GF-D8 (cell line): ENCODE data around the gene ECE1.
A peak's percentile ranks its signal among the peaks of the same experiment; 100 is the strongest.

Experiments used
- DNase-seq: peaks from one replicate; lab custom pipeline; 2025; lab: John Stamatoyannopoulos, UW

The ECE1 gene

DNA sequence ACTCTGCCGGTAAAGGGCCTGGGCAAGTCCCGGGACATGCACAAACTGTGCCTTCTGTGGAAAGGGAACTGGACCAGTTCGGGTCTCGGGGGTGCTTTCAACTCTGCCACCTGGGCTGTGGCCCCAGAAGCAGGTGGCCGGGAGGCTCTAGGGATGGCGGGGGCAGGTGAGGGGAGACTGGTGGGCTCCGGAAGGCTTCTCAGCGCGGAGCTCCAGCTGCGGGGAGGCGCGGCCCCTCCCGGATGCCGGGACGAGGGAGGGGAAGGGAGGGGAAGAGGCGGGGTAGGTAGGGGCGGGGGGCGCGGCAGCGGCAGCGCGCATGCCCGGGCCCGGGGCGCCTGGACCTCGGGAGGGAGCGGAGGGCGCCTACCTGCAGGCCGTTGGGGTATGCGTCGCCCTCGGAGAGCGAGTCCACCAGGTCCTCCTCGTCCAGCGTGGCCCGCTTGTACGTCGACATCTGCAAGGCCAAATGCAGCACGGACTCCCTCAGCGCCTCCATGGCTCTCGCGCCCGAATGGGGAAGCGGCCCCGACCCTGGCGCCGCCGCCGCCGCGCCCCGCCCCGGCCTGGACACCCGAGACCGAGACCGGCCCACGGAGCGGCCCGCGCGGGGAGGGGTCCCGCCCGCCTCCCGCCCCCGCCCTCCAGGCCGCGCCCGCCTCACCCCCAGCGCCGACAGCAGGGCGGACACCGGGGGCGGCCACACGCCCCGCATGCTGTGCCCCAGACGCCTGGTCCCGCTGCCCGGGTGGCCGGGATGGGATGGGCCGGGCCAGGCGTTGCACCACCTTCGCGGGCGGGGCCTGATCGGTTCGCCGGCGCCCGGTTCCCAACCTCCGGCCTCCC lies at the start of gene ECE1:
Gene ECE1 (minus strand): TSS at position 764 of the 846 bp plus-strand sequence. CDS start 49 bp downstream, at position 715.
- no peak for DNase-seq

DNA sequence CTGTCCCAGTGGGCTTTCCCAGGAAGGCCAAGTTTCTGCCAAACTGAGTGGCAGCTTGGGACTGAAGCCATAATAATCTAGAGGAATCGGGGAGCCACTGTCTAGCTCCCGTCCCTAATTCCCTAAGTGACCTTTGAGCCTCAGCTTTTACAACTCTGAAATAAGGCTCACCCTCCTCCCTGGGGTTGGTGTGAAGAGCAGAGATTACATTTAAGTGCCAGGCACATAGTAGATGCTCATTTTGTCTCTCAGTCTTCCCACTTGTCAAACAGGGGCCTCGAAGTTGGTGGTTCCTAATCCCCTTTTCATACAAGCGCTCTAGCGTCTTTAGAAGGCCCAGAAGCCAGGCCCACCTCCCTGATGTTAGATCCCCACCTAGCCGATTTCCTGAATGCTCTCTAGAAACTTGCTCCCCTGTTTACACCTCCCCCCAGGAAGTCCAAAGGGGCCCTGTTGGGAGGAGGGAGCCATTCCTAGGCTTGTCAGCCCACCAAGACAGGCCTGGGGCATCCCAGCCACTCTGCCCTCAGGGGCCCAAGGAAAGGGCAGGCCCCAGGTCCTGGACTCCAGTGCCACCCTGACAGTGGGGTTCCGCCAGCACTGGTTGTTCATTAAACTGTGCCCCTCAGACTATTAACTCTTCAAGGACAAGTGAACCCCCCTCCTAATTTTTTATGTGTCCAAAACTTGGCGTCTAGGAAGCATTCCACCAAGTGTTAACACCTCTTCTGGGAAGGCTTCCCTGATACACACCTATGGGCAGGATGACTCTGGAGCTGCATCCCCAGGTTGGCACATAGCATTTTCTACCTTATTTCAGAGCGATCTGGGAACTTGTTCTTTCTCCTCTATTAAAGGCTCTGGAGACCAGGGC lies 49.3 kb upstream of the ECE1 start:
- no peak for DNase-seq

DNA sequence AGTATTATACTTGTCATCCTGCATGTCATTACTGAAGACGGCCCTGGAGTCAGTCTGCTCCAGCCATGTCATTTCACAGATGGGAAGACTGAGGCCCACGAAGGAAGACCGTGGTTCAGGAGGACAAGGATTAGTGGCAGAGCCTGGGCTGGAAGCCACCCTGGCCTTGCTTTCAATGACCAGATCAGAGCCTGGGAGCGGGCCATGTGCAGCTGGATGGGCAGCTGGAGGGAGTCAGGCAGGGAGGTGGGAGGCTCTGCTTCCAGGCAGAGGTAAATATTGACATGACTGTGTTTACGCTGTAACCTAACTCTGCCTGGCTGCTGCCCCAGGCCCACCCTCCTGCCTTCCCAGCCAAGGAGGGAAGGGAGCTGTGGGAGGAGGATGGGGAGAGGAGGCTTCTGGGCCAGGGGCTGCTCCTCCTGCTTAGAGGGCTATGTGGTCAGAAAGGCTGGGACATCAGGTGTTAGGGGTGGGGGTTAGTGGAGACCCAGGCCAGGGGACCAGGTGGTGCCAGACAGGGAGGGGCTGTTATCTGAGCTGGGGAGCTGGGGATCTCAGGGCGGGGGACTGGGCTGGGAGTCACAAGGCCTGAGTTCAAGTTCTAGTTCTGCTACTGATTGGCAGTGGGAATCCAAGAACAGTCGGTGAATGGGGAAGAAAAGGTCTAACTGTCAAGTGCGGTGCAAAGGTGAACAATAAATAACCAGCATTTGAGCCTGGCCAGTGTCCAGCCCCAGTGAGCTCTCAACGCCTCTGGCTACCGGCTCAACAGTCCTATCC lies 48.5 kb upstream of the ECE1 start:
- no peak for DNase-seq

DNA sequence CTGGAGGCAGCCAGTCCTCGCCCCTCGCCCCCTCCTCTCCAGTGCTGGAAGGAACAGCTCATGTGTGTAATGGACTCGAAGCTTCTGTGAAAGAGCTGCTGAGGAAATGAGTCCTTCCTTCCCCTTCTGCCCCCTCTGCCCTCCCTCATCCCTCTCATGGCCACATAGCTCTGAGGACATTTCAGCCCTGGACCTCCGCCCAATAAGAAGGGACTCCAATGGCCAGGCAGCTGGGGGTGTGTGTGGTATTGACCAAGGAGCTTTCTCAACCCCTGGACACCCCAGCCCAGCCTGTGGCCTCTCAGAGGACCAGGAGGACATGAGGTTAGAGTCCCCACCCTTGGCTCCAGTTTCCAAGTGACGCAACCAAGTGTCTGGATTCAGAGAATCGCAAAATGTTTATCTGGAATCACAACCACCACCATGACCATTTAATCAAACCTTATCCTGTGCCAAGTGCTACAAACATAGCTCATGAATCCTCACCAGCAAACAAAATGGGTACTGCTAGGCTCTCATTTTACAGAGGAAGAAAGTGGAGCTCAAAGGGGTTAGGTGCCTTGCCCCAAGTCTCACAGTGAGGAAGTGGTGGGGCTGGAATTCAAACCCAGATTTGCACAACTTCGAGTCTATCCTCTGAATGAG lies 47.8 kb upstream of the ECE1 start:
- DNase-seq: peak; percentile 85

DNA sequence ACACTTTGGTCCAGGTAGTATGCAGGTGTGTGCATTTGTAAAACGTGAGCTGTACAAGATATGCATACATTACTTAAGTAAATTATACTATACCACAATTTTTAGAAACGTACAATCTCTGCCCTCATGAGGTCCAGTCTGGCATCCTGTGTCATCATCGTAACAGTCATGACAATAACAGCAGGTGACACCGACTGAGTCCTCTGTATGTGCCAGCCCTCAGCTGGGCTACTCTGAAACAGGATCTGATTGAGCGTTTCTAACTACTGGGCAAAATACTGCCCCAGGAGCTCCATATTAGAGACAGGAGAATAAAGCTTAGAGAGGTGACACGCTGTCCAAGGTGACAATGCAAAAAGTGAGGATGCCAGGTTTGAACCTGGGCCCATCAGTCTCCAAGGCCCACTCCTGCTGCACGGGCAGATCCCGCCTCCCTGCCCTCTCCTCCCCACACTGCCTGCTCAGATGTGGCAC lies 47.2 kb upstream of the ECE1 start:
- no peak for DNase-seq

DNA sequence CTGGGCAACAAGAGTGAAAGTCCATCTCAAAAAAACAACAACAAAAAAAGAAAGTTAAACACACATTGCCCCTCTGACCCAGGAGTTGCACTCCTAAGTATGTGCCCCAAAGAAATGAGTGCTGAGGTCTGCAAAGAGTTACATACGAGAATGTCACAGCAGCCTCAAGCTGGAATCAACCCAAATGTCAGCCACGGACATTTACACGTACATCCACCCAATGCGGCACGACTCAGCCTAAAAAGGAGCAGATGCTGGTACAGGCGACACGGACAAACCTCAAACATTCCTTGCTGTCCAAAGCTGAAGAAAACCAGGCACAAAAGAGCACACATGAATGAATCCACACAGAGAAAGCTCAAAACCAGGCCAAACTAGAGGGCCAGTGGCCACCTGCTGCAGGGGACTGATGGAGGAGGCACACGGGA lies 46.8 kb upstream of the ECE1 start:
- no peak for DNase-seq

DNA sequence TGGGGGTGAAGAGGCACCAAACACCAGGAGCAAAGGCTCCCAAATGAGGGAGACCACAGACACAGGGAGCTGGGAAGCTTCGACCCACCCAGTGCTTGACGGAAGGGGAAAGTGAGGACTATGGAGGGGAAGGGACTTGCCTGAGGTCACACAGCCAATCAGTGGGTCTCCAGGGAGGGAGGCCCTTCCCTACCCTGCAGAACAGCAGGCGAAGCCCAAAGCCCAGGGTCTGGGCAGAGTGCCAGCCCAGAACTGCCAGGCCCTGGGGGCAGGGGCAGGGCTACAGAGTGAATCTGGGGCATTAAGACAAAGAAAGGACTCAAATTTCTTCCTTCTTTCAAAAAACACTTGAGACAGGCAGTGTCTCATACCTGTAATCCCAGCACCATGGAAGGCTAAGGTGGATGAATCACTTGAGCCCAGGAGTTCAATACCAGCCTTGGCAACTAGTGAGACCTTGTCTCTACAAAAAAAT lies 45.5 kb upstream of the ECE1 start:
- DNase-seq: no peak

DNA sequence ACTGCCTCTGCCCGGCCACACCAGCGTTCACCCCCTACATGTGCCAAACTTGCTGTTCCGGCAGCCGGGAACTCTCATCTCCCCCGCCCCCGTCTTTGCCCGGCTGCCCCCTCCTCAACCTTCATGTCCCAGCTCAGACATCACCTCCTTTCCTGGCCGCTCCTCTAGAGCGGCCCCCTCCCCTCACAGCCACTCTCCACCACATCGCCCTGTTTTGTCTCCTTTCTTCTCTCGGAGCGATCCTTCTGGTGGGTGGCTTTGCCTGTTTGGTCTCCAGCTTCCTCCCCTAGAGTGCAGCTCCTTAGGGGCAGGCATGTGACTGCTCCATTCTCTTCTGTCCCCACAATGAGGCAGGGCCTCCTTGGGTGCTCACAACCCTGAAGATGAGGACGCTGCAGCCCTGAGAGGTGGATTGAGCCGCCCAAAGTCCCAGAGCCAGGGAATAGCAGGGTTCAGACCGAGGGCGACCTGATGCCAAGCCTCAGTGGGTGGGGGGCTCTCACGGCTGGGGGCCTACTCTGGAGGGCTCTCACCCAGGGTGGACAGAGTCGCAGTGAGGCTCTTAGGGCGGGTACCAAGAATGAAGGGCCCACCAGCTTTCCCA lies 44.9 kb upstream of the ECE1 start:
- DNase-seq: no peak

DNA sequence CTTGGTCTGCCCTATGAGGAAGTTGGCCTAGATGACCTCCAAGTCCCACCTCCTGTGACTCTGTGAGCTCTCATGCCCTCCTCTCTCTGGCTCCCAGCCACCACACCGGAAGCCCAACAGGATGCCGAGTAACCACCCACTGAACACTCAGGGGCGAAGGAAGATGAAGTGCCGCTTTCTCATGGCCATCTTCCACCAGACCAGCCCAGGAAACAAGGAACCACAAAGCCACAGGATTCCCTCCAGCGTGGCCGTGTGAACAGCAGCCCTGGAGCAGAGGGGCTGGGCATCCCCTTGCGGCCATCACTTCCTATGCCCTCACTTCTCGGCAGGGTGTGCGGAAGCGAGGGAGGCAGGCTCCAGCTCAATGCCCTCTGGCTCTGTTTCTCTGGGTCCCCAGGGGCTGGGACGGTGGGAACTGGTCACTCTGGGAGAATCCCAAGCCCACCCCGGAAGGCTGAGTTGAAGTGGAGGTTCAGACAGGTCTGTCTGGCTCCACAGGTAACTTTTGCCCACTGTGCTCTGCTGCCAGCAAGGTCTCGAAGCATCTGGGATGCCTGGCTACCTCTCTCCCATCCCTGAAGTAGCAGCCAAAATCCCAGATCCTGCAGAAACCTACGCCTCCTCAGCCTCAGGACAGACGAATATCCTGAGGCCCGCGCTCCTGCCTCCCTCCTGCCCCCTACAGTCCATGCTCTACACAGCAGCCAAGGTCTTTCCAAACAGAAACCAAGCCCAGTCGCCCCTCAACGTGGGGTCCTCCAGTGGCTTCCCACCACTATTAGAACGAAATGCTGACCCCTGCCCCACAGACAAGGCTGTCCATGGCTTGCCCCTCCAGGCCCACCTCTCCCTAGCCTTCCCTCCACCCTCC lies 44.2 kb upstream of the ECE1 start:
- DNase-seq: peak; percentile 99

DNA sequence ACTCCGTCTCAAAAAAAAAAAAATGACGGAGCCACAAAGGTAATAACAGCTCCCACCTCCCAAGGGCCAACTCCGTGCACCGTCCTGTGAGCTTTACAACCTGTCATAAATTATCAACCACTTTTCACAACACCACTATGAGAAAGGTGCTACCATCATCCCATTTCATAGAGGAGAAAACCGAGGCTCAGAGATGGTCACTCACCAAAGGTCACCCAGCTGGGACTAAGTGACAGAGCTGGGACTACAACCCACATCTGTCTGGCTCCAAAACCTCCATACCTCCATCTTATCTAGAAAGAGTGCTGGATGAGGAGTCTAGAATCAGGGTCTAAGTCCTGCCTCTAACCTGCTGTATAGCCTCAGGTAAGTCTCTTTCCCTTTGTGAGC lies 43.6 kb upstream of the ECE1 start:
- no peak for DNase-seq

DNA sequence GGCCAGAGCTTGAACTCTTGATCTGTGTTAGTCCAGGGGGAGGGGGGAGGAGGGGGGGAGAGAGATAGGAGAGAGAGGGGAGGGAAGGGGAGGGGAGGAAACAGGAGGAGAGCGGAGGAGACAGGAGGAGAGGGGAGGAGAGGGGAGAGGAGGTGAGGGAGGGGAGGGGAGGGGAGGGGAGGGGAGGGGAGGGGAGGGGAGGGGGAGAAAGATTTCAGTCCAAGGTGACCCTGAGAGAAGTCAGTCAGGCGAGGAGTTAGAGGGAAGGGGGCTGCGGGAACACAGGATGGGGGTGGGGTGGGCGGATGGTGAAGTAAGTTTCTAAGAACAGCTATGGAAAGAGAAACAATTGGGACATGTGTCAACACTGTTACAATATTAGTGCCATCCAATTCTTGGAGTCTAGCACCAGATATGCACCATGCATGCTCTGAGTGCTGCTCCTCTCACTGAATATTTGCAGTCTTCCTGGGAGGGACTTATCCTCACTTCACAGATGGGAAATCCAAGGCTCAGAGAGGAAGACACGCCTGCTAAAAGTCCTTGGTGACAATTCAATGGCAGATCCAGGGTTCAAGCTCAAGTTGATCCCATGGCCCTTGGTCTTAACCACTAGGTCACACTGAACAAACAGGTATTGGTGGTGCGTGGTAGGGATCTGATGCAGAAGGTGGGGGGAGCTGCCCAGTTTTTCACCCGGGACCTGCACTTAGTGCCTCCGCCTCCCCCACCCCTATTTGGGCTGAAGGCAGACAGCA lies 42.5 kb upstream of the ECE1 start:
- DNase-seq: peak; percentile 40

DNA sequence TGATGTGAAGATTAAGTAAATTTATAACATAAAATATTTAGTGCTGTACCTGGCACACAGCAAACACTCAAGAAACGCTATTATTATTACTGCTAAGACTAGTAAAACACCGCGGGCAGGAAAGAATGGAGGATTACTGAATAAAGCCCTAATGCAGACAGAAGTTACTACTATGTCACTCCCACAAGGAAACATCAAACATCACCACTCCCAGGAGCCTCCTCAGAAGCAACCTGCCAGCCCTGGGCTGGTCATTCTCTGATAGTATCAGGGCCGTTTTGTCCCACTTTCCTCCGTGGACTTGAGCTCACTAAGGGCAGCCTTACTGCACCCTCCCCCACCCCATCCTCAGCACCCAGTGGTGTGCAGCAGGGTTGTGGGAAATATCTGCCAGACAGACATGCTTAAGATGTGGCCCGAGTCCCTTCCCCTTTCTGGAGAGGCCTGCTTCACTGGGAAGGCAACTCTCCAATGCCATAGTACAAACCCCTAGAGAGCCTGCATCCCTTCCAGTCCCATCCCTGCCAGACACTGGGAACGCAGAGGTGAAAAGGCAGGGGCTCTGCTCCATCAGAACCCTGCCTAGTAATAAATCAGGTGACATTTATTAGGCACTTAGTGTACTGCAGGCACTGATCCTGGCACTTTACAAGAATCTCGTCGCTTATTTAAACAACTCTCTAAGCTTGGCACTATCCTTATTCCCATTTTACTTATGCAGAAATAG lies 41.7 kb upstream of the ECE1 start:
- peak; percentile 2 for DNase-seq

DNA sequence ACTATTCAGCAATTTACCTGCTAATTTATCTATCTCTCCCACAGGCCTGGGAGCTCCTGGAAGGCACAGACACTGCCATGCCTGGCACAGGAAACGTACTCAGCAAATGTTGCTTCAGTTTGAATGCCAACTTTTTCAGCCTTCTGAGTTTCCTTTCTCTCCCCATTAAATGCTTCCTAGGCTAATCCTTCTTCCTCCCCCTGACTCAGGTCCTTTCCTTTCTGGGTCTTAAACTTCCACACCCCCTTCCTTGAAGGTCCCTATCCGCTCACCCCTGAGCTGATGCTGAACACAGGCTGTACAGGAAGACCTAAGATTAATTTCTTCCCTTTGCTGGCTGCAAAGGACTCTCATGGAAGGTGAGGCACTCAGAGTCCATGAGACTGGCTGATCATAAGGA lies 40.3 kb upstream of the ECE1 start:
- DNase-seq: no peak

DNA sequence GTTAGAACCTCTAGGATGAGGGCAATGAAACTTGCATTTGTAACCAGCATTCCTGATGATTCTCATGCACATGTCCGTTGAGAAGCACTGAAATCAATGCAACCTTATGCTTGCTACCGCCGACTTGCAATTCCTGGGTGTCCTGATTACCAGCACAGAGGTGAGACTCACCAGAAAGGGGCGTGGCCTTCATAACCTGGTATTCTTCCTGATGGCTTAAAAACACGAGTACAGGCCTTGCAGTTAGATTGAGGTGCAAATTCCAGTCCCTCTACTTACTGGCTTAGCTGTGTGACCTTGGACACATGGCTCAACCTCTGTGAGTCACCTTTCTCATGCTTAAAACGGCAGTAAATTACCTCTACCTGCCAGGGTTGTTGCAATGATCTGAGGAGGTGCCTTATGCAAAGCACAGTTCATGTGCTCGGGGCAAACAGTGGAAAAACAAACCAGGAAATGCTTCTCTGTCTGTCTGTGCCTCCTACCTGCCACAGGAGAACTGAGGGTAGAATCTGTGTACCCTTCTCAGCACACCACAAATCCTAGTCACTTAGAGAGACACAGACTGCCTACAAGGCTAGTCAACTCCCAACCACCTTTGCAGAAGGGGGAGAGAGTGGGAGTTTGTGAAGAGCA lies 39.1 kb upstream of the ECE1 start:
- DNase-seq: no peak

DNA sequence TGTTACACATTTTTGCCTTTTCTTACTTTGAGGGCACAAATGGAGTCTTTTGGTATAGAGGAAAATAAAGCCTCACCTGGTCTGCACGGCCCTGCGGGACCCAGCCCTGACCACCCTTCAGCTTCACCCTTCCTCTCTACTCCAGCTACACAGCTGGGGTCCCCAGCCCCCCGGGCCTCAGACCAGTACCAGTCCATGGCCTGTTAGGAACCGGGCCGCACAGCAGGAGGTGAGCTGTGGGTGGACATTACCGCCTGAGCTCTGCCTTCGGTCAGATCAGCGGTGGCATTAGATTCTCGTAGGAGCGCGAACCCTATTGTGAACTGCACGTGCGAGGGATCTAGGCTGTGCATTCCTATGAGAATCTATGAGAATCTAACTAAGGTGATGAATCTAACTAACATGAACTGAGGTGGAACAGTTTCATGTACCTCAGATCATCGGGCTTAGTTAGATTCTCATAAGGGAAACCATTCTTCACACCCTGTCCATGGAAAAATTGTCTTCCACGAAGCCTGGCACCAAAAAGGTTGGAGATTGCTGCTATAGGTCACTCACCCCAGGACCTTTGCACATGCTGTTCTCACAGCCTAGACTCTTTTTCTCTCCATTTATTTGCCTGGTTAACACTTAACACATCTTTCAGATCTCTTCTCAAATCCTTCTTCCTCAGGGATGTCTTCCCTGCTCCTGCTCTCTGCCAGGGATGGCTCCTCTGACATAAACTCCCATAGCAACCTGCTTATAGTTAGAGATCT lies 37.5 kb upstream of the ECE1 start:
- no peak for DNase-seq

DNA sequence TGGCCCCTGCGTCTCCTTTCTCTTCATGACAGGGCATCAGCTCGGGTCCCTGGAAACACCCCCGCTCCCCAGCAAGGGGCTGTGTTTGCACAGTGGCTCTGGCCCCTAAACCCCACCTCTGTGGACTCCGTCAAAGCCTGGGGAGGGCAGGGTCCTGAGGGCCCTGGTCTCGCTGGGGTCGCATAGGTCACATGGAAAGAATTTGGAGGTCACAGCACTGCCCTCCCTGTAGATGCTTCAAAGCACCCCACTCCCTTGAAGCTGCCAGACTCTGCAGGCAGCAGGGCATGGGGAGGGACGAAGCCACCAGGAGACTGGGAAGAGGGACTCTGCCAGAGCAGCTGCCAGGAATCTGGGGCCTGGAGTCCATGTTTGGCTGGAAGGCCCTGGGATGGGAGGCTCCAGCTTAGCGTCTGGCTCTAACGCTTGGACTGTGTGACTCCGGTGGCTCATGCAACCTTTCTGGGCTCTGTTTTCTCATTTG lies 36.6 kb upstream of the ECE1 start:
- no peak for DNase-seq

DNA sequence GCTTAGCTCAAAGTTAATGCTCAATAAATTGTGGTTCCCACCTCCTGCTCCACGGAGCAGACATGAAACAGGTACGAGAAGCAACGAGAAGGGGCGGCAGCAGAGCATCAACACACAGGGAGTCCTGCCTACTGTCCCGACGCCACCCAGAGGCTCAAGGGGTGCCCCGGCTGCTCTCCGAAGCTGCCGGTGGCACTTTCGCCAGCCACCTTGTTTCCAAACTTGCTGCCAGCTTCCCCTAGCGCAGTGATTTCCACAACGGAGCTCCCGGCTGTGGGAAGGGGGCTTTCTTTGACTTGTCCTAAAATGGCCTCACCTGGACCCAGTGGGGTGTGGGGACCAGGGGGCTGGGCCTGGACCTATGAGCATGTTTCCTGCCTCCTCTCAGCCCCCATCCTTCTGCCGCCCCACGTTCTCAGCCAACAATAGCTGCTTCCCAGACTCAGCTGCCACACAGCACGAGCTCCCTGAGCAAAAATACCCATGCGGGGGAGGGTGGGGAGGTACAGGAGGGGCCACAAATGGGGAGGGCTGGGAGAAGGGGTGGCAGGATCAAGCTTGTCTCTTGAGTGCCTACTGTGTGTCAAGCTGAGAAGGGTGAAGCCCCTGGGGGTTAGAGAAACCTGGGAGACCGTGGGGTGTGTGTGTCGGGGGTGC lies 35.6 kb upstream of the ECE1 start:
- DNase-seq: no peak
